GM21390 (cell line): Measurements from ENCODE around the gene DGKQ.
"Not testable (repeated sequence)": the region's sequence is repeated elsewhere in the genome, so short reads cannot be mapped to it uniquely, and the experiment has no call there.

Source experiments
- ATAC-seq: cut with Tn5 transposase; IDR thresholded peaks from one replicate; pipeline ENCODE4 v1.9.1; 2021; ENCODE audit not compliant: unreplicated experiment

Gene DGKQ

DNA sequence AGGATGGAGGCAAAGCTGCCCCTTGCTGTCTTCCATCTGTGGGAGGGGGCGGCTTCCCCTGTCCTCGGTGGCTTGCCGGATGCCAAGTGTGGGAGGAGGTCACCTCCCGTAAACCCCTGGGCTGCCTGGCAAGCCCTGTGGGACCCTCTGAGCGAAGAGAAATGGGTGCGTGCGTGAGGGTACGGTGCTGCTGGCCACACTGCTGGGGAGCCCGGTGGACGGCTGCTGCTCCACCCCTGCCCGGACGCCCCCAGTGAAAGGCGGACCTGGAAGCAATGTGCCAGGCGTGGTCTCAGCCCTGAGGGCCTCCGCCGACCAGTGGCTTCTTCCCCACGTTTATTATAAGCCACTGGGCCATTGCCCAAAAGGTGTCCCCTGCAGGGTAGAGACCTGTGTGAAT lies 8.9 kb upstream of the DGKQ start:
- ATAC-seq = no peak

- ATAC-seq = no peak
Measured at GRCh38 chr4:978957-979701, 5.8 kb upstream of the DGKQ start.

GRCh38 chr4:976016-976415 lies 2.6 kb upstream of the DGKQ start:
- ATAC-seq = not testable (repeated sequence)

GRCh38 chr4:974668-975067 lies 1.3 kb upstream of the DGKQ start:
- no peak for ATAC-seq

- peak; percentile 41 for ATAC-seq
Measured at GRCh38 chr4:972651-973424, 531 bp downstream of the DGKQ start.

DNA sequence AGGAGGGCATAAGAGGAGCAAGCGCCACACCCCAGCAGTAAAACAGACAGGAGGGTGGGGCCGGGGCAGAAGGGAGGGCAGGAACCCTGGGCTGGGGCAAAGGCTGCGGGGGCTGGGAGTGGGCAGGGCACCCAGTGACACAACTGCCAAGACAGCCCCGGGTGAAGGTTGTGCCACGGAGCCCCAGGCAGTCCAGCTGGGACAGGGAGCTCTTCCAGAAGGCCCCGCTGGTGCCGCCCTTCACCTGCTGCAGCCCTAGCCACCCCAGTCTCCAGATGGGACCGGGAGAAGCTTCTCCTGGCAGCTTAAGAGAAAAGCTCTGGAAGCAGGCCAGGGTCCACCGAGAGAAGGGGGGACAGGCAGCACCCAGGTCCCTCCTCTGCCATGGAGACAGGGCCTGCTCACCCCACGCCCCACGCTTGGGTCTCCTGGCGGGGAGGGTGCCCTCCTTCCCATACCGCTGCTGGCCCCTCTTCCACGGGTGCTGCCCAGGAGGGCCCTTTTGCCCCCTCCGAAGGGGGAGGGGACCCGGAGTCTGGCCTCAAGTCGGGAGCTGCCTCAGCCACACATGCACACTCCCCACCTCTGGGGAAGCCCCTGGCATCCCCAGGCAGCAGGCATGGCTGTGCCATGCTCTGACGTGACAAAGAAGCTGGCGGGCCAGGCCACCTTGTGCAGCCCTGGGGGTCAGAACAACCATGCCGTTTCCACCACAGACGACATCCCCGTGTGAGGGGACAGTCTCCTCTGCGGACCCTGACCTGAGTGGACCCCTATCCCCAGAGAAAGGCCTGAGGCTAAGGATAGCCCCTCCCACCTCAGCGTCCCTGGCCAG lies 1.5 kb downstream of the DGKQ start:
- ATAC-seq = no peak

DNA sequence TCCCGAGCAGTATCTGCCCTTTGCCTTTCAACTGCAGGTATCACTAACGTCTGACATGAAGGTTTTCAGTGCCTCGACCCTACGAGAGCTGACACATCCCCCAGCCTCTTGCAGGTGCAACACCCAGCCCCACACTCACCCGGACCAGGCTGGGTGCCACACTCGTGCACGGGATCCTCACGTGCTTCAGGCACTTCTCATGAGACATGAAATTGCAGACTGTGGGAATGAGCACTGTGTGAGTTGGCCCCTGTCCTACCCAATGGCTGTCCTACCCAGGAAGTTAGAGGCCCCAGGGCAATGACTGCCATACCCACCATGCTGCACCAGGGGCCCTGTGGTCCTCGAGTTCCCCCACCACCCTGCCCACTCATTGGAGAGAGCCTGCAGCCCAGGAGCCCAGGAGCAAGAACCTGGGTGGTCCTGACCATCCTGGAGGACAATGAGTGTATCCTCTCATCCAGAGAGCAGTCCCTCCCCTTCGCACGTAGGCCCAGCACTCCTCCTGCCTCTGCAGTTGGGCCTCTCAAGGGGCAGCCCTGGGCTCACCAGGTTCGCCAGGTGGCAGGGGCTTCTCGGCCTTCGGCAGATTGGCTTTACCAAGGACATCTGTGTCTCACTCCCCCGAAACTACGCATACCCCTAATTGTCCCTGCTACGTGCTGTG lies 2.4 kb downstream of the DGKQ start:
- ATAC-seq = no peak

- no peak for ATAC-seq
Measured at GRCh38 chr4:970046-970745, 3.2 kb downstream of the DGKQ start.

GRCh38 chr4:968621-969394 lies 4.6 kb downstream of the DGKQ start:
- no peak for ATAC-seq

GRCh38 chr4:968221-968620 lies 5.1 kb downstream of the DGKQ start:
- ATAC-seq = no peak

- ATAC-seq = no peak
Measured at GRCh38 chr4:967113-968104, 6.0 kb downstream of the DGKQ start.

GRCh38 chr4:966266-967112 lies 6.9 kb downstream of the DGKQ start:
- no peak for ATAC-seq

- ATAC-seq = no peak
Measured at GRCh38 chr4:965766-966134, 7.6 kb downstream of the DGKQ start.

- ATAC-seq = no peak
Measured at GRCh38 chr4:965048-965765, 8.2 kb downstream of the DGKQ start.

- ATAC-seq = no peak
Measured at GRCh38 chr4:964346-965025, 8.9 kb downstream of the DGKQ start.
